SIG-M5 treated with dmso at 0.1 percent for 504 hours (cell line): ENCODE measurements around the gene CBLB.
A peak's percentile ranks its signal among the peaks of the same experiment; 100 is the strongest.

Source experiments
- DNase-seq: peaks from one replicate; lab custom pipeline; 2025; ENCODE audit not compliant: unreplicated experiment; lab: John Stamatoyannopoulos, UW

The CBLB gene

DNA sequence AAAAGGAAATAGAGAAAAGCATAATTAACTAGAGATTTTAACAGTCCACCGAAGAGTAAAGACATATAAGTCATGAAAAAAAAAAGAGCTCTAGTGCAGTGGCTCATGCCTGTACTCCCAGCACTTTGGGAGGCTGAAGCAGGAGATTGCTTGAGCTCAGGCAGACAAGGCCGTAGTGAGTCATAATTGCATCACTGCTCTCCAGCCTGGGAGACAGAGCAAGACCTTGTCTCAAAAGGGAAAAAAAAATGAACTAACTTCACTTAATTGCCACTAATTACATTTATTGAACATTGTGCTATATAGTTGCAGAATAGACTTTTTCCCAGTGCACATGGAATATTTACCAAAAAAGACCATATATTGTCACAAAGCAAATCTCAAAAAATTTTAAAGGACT, 221.8 kb downstream of the CBLB start:
- DNase-seq: peak; percentile 79

DNA sequence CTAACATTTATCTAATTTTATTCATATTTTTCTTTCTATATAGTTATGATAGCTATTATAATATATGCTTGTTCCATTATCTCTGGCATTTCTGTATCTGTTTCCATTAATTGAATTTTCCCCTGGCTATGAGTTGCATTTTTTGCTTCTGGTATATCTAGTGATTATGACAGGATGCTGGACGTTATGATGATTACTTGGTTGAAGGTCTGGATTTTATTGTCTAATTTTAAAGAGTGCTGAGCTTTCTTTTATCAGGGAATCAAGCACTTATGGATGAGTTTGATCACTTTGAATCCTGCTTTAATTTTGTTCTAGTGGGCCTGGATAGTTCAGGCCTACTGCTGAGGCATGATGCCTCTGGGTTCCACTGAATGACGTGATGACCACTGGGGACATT, 229.7 kb downstream of the CBLB start:
- no peak for DNase-seq

- DNase-seq: no peak
These were observed 234.1 kb downstream of the CBLB start for GRCh38 chr3:105634708-105635107.

GRCh38 chr3:105629718-105630117, 239.1 kb downstream of the CBLB start:
- no peak for DNase-seq

- no peak for DNase-seq
These were observed 242.1 kb downstream of the CBLB start for GRCh38 chr3:105626739-105627138.

GRCh38 chr3:105622169-105622568, 246.6 kb downstream of the CBLB start:
- DNase-seq: no peak

DNA sequence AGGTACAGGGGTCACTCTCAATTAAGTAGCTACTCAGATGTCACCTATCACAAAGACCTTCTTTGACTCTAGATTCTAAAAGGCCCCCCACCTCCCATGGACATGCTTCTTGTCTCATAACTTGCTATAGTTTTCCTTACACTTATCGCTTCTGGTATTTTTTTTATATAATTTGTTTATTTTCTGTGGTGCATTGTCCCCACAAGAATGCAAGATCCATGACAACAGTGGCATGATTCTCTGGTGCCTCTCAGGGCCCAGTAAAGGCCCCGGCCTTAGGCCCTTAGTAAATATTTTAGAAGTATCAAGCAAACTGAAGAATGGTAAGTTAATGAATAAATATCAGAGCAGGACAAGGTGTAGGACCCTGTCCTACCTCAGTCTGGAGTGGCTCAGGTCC, 248.6 kb downstream of the CBLB start:
- no peak for DNase-seq

GRCh38 chr3:105619651-105620050, 249.2 kb downstream of the CBLB start:
- no peak for DNase-seq

DNA sequence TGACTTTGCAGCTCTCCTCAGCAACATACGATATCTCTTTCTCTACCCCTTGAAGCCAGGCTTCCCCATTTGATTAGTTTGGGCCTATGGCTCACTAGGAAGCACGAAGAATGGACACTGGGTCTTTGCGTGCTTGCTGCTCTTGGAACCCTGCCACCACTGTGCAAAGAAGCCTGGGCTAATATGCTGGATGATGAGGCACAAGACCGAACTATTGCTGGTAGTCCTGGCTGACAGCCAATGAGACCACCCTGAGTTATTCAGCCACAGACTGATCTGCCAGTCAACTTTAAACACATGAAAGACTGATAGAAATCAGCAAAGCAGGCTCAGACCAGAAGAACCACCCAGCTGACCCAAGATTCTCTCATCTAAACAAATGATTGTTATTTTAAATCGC, 250.3 kb downstream of the CBLB start:
- DNase-seq: no peak

DNA sequence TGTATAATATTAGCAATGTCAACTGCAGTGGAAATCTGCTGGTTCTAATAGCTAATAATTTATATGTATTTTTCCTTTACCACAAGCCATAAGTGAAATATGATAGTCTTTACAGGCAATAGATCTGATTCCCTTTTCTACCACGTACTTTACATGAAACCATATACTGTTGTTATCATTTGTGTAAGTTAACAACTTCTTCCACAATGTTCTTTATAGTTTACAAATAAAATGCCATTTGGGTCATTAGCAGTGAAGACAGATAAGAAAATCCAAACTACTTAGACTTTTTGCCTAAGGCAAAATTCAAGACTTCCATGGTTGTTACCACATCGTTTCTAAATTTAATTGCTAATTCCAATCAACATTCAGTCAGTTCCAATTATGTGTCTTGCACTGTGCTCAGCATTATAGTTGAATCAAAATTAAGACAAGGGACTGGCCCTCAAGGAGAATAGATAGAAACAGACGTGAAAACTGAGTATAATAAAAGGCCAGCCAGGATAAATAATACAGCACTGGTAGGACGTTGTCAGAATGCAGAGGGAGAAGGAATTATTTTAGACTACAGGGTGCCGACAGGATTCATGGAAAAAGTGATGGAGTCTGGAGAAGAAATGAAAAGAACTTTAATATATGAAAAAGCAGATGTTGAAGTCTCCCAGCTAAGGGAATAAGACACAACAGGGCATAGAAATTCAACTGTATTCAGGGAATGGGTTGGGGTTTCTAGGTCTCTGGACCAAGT, 252.3 kb downstream of the CBLB start:
- no peak for DNase-seq

- DNase-seq: no peak
These were observed 253.0 kb downstream of the CBLB start for GRCh38 chr3:105615814-105616213.

GRCh38 chr3:105614288-105615030, 254.4 kb downstream of the CBLB start:
- no peak for DNase-seq

- DNase-seq: no peak
These were observed 255.7 kb downstream of the CBLB start for GRCh38 chr3:105613120-105613519.

- peak; percentile 38 for DNase-seq
These were observed 257.3 kb downstream of the CBLB start for GRCh38 chr3:105611304-105612192.

- DNase-seq: no peak
These were observed 258.3 kb downstream of the CBLB start for GRCh38 chr3:105610473-105610872.

GRCh38 chr3:105608623-105609022, 260.2 kb downstream of the CBLB start:
- DNase-seq: no peak

DNA sequence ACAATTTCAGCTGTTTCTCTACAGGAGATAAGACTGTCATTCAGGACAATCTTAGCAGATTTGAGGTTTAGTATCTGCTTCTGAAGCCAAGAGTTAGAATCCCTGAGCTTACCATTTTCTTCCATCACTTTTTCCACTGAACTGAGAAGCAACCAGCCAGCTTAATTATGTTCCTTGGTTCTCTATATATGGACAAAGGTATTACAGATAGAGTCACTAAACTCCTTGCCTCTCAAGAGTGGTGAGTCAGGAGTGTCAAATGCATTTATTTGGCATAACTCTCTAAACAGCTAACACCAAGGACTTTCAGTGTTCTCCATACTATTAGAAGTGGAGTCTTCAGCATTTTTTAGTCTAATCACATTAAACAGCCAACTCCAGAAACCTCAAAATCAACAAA, 262.8 kb downstream of the CBLB start:
- no peak for DNase-seq
